HG03565 (cell line): ENCODE data around the gene USP49.

ENCODE experiments used
- ATAC-seq: cut with Tn5 transposase; IDR thresholded peaks from one replicate; pipeline ENCODE4 v1.9.1; 2021; ENCODE audit warnings: mild to moderate bottlenecking, moderate library complexity; ENCODE audit not compliant: unreplicated experiment

USP49 gene

DNA sequence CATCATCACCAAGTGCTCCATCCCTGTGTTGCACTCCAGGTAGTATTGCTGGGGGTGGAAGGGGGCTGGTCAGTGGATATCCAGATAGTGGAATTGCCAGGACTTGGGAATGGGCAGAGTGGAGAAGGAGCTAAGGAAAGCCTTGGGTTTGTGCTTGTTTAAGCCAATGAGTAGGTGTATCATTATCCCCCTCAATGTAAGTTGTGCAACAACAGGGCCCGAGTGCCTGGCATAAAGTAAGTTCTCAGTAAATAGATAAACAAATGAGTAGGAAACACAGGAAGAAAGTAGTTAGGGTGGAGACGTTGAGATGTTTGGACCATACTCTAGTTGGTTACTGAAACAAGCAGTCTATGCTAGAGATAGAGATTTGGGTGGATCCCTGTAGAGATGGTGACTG lies 36.6 kb upstream of the USP49 start:
- no peak for ATAC-seq

- no peak for ATAC-seq
These were observed 34.7 kb upstream of the USP49 start for GRCh38 chr6:41929924-41930323.

GRCh38 chr6:41927253-41927652 lies 32.1 kb upstream of the USP49 start:
- no peak for ATAC-seq

DNA sequence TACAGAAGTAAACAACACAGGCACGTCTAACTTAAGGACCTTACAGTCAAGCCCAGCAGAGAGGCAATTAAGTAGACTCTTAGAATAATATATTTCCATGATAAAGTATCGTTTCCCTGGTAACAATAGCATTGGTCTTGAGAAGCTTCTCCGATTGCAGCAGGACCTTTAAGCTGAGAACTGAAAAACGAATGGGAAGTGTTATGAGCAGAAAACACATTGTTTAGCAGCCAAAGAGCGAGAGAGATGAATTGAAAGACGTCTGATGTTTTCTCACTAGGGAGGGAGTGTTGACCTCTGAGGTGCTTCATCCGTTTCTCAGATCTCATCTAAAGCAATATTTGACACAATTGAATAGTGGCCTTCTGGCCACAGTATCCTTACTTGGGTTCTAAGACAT lies 27.0 kb upstream of the USP49 start:
- no peak for ATAC-seq

DNA sequence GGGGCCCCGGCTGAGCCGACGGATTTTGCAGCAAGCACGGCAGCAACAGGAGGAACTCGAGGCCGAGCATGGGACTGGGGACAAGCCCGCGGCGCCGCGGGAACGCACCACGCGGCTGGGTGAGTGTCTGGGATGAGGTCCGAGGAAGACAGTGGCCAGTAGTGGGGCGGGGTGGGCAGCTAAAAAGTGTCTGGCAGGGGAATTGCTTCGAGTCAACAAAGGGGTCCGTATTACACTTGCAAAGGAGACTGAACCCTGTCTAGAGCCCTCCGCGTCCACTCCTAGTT lies 26.5 kb upstream of the USP49 start:
- ATAC-seq = no peak

- ATAC-seq = peak; percentile 82
These were observed 25.9 kb upstream of the USP49 start, which contains the start of the genes BYSL and MED20 for GRCh38 chr6:41920921-41921711. BYSL (plus strand) TSS chr6:41921499; CDS start chr6:41921563, 64 bp downstream. MED20 (minus strand) TSS chr6:41921139; CDS start chr6:41921018, 121 bp downstream.

GRCh38 chr6:41917528-41917927 lies 22.4 kb upstream of the USP49 start:
- ATAC-seq = no peak

GRCh38 chr6:41914869-41915530 lies 19.8 kb upstream of the USP49 start:
- ATAC-seq = no peak

DNA sequence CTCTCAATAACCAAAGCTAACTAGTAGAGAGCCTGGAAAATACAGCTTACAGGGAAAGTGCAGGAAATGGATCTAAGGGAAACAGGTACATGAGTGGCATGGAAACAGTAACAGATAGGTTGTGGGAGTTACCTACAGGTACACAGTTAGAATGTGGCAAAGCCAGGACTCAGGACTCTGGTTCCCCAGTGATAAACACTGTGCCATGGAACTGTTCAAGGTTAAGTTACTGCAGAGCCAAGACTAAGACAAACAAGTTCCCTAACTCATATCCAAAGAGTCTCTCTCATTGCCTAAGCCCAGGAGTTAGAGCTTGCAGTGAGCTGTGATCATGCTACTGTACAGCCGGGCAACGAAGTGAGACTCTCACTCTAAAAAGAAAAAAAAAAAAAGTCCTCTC lies 19.2 kb upstream of the USP49 start:
- no peak for ATAC-seq

- ATAC-seq = no peak
These were observed 14.6 kb upstream of the USP49 start for GRCh38 chr6:41909727-41910126.

- ATAC-seq = no peak
These were observed 6.8 kb upstream of the USP49 start for GRCh38 chr6:41901882-41902519.

- no peak for ATAC-seq
These were observed 5.7 kb upstream of the USP49 start for GRCh38 chr6:41900861-41901260.

DNA sequence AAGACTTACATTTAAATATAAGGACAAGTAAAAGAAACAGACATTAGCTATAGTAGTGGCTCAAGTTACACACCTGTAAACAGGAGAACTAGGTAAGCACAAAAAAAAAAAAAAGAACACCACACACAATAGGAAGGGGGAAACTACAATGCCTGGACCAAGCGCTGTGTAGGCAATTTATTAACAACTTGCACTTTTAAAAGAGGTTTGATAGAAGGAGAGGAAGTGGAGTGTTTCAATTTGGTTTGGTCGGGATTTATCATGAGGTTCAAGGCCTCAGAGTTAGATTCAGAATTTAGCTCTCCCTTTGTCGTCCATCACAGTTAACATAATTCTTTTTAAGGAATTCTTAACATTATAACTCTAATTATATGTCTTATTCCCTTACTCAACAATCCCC lies 1.1 kb upstream of the USP49 start:
- no peak for ATAC-seq

- ATAC-seq = peak; percentile 10
These were observed 542 bp downstream of the USP49 start for GRCh38 chr6:41894366-41895299.

DNA sequence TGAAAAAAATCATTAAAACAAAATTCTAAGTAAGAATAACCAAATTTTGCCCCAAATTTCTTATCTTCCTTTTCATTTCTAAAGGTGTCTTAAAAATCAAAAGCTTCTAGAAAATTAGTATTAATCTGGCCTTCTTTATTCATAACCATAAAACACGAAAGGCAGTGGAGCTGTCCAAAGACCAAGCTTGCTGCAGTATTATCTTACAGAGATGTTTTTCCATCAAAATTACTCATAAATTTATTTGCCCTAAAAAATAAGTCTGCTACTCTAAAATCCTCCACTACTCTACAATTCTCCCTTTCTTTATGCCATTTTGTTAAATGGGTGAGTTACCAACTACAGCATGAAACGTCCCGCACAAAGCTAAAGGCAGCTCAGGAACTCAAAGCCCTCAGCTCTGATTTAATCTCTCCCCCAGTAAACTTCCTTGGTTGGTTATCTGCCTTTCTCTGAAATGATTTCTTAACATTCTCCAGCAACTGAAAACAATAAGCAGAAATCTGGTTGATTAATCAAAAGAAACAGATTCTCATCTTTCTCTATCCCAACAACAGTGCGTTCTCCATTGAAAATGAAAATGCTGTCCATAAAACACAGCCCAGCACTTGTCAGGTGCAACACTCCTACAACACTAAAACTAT lies 2.1 kb downstream of the USP49 start:
- ATAC-seq = no peak

GRCh38 chr6:41887331-41887751 lies 7.8 kb downstream of the USP49 start:
- no peak for ATAC-seq

DNA sequence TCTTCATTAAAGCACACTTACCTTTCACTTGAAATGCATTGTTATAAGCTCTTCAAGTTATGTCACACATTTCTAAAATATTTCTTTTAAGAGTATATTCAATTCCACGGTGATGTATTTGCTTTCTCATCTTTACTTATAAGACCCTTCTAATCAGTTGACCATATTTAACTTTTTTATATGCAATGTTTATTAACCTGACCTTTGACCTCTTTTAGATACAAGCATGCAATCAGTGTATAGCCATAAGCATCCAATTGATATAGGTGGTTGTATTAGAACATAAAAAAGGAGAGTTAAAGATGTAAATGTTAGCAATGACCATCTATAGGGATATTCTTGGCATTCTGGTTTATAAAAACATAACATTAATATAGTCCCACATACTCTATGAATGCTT lies 9.2 kb downstream of the USP49 start:
- no peak for ATAC-seq

DNA sequence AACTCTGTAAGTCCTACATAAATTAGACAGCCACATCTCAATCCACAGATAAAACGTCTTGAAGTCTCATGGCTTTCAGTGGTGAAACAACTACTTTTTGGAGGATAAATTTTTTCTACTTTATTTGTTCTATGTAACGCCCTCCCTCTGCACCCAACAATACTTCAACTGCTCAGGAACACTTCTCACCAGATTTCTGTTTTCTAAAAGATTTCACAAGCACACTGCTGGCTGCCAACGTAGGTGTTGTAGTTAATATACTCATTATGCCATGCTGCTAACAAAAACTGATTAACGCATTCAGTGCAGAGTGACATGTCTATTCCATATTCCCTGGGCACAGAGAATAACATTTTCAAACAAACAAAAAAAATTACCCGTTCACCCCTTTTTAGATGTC lies 10.2 kb downstream of the USP49 start:
- ATAC-seq = no peak

DNA sequence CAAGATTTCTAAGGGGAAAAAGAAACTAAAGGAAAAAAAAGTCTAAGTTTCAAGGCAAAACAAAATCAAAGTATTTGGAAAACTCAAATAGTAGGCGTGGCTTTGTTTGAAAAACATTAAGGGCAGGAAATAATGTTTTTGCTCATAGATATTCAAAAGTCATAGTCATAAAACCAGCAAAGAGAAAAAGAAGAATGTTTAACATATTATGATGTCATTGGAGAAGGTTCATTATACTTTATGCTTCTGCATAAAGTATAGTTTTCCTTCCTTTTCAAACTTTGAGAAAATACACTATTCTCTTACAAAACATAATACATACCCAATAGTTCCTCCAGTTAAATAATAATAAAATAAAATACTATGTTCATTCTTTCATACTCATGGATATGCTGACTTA lies 13.7 kb downstream of the USP49 start:
- no peak for ATAC-seq

DNA sequence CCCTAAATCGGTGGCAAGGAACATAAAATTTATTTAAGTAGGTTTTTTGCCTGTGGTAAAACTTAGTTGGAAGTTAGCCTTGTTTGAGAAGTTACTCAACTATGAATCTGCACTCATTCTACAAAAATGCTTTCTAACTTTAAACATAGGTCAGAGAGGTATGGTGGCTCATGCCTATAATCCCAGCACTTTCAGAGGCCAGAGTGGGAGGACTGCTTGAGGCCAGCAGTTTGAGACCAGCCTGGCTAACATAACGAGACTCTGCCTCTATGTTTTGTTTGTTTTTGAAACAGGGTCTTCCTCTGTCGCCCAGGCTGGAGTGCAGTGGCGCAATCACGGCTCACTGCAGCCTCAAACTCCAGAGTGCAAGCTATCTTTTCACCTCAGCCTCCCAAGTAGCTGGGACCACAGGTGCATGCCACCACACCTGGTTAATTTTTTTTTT lies 16.2 kb downstream of the USP49 start:
- ATAC-seq = no peak
